OCI-LY1 (cell line): ENCODE results near the gene SHMT2.

Experiments
- H2AFZ ChIP-seq: fragments of 200-600 bp; sonication (generic), shearing (Covaris generic); 2 replicates; pipeline ENCODE4 v1.6.0; 2014; ENCODE audit warnings: antibody characterized with exemption, mild to moderate bottlenecking, low read length
- H3F3A ChIP-seq: fragments of 200-600 bp; sonication (generic), shearing (Covaris generic); 2 replicates; pipeline ENCODE4 v1.6.0; 2014; ENCODE audit warnings: mild to moderate bottlenecking, antibody characterized with exemption, low read length, moderate library complexity; ENCODE audit not compliant: insufficient read depth
- H3K27ac ChIP-seq: fragments of 200-600 bp; sonication (generic); 2 replicates; pipeline ENCODE4 v1.5.1; 2014; ENCODE audit warnings: low read length, mixed run types, mild to moderate bottlenecking, low read depth; ENCODE audit not compliant: poor library complexity, severe bottlenecking
- H3K27me3 ChIP-seq: fragments of 200-600 bp; sonication (generic); 2 replicates; pipeline ENCODE4 v1.6.0; 2014; ENCODE audit warnings: antibody characterized with exemption, mild to moderate bottlenecking, low read length, moderate library complexity; ENCODE audit not compliant: insufficient read depth
- H3K36me3 ChIP-seq: fragments of 200-600 bp; sonication (generic); 2 replicates; pipeline ENCODE4 v1.6.1; 2014; ENCODE audit warnings: mild to moderate bottlenecking, antibody characterized with exemption, low read length, moderate library complexity, mixed read lengths; ENCODE audit not compliant: insufficient read depth
- H3K4me1 ChIP-seq: fragments of 200-600 bp; sonication (generic); 2 replicates; pipeline ENCODE4 v1.5.1; 2014; ENCODE audit warnings: mild to moderate bottlenecking, low read length, moderate library complexity; ENCODE audit not compliant: insufficient read depth, severe bottlenecking
- H3K4me2 ChIP-seq: fragments of 200-600 bp; sonication (generic), shearing (Covaris generic); 2 replicates; pipeline ENCODE4 v1.6.1; 2014; ENCODE audit warnings: low read length
- H3K4me3 ChIP-seq: fragments of 200-600 bp; sonication (generic); 2 replicates; pipeline ENCODE4 v1.5.1; 2014; ENCODE audit warnings: low read length, low read depth, mild to moderate bottlenecking, mixed read lengths; ENCODE audit not compliant: poor library complexity, severe bottlenecking
- H3K79me2 ChIP-seq: fragments of 200-600 bp; shearing (Covaris generic); 2 replicates; pipeline ENCODE4 v1.6.1; 2016; ENCODE audit warnings: mixed run types, low read length, mixed read lengths; ENCODE audit not compliant: insufficient read depth
- H3K9ac ChIP-seq: fragments of 200-600 bp; sonication (generic), shearing (Covaris generic); 2 replicates; pipeline ENCODE4 v1.6.1; 2014; ENCODE audit warnings: mild to moderate bottlenecking, low read length, mixed read lengths
- H3K9me2 ChIP-seq: fragments of 200-600 bp; sonication (generic), shearing (Covaris generic); 2 replicates; pipeline ENCODE4 v1.6.1; 2014; ENCODE audit warnings: low read depth, mild to moderate bottlenecking, low read length, mixed read lengths
- H3K9me3 ChIP-seq: fragments of 200-600 bp; shearing (Covaris generic); 2 replicates; pipeline ENCODE4 v1.6.1; 2014; ENCODE audit warnings: low read length, mixed read lengths
- H4K20me1 ChIP-seq: fragments of 200-600 bp; sonication (generic), shearing (Covaris generic); 2 replicates; pipeline ENCODE4 v1.6.0; 2016; ENCODE audit warnings: mild to moderate bottlenecking, low read length; ENCODE audit not compliant: insufficient read depth
- EZH2 ChIP-seq: fragments of 200-600 bp; sonication (generic), shearing (Covaris generic); IDR thresholded peaks from 2 replicates; pipeline ENCODE4 v1.8.0; 2017; ENCODE audit warnings: borderline replicate concordance, mixed run types, mild to moderate bottlenecking, antibody characterized with exemption, low read length, moderate library complexity, mixed read lengths
- TF ChIP-seq, protein P1 (sequence below): fragments of 200-600 bp; sonication (generic), shearing (Covaris generic); IDR thresholded peaks from 2 replicates; pipeline ENCODE4 v1.5.1; 2017; ENCODE audit warnings: mild to moderate bottlenecking, antibody characterized with exemption, low read length, moderate library complexity, mixed read lengths

SHMT2 gene

DNA sequence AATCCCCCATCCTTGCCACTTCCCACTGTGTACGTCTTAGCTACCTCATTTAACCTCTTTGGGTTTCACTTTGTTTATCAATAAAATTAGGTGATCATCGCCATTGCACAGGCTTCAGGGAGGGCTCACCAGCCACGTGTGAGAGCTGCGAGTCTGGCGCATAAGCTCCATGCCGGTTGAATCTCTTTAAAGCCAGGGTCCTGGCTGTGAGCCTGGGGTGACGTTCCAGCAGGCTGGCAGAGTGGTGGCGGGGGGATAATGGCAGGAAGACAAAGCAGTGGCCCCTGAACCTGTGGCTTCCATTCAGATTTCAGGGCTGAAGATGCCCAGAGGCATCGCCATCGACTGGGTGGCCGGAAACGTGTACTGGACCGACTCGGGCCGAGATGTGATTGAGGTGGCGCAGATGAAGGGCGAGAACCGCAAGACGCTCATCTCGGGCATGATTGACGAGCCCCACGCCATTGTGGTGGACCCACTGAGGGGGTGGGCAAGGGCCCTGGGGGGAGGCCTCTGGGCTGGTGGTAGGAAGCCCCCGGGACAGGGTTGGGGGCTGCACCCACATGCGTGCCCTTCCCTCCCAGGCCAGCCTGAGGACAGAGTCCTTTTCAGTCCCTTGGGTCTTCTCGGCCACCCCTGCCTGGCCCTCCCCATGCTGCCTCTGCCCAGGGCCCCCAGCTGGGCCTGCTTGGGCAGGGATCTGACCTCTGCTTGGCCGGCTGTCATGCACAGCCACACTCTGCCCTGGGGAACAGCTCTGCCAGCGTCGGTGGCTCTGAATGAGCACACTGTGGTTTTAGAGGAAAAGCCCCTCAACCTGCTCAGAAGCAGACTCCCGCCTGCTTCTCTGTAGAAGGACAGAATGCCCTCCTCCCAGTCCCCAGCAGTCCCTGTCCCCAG, 21.5 kb upstream of the SHMT2 start:
- peaks cover 28% of the 10 kb centered on the region for H3K4me1 ChIP-seq
- no peak overlapping the region for H3K27ac ChIP-seq
- H2AFZ ChIP-seq, result no peak overlapping the region
- H3K9me3 ChIP-seq, result no peaks in the 10 kb centered on the region
- H3F3A ChIP-seq, result no peaks in the 10 kb centered on the region
- no peak overlapping the region for H3K9ac ChIP-seq
- H3K4me3 ChIP-seq, result no peak overlapping the region
- H3K4me2 ChIP-seq, result no peak overlapping the region
- TF ChIP-seq, protein P1, sequence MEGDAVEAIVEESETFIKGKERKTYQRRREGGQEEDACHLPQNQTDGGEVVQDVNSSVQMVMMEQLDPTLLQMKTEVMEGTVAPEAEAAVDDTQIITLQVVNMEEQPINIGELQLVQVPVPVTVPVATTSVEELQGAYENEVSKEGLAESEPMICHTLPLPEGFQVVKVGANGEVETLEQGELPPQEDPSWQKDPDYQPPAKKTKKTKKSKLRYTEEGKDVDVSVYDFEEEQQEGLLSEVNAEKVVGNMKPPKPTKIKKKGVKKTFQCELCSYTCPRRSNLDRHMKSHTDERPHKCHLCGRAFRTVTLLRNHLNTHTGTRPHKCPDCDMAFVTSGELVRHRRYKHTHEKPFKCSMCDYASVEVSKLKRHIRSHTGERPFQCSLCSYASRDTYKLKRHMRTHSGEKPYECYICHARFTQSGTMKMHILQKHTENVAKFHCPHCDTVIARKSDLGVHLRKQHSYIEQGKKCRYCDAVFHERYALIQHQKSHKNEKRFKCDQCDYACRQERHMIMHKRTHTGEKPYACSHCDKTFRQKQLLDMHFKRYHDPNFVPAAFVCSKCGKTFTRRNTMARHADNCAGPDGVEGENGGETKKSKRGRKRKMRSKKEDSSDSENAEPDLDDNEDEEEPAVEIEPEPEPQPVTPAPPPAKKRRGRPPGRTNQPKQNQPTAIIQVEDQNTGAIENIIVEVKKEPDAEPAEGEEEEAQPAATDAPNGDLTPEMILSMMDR, result no peak
- TF ChIP-seq EZH2, result no peak
- H3K27me3 ChIP-seq, result peaks cover 16% of the 10 kb centered on the region; the same call in 1 of the 2 replicates
- no peaks in the 10 kb centered on the region for H3K79me2 ChIP-seq
- H3K9me2 ChIP-seq, result no peaks in the 10 kb centered on the region
- H3K36me3 ChIP-seq, result no peaks in the 10 kb centered on the region
- no peaks in the 10 kb centered on the region for H4K20me1 ChIP-seq

GRCh38 chr12:57208631-57209282, 20.8 kb upstream of the SHMT2 start:
- Histone ChIP-seq H3K4me3 (no peak overlapping the region), H3F3A (no peaks in the 10 kb centered on the region), H3K9me3 (no peaks in the 10 kb centered on the region), H3K4me1 (peaks cover 34% of the 10 kb centered on the region), H3K9ac (no peak overlapping the region), H4K20me1 (no peaks in the 10 kb centered on the region), H3K79me2 (no peaks in the 10 kb centered on the region), H3K4me2 (no peak overlapping the region), H2AFZ (no peak overlapping the region), H3K27ac (no peak overlapping the region), H3K27me3 (peaks cover 13% of the 10 kb centered on the region; the same call in 1 of the 2 replicates), H3K36me3 (no peaks in the 10 kb centered on the region), H3K9me2 (no peaks in the 10 kb centered on the region)
- TF ChIP-seq, protein P1, result no peak
- TF ChIP-seq EZH2, result no peak

GRCh38 chr12:57209916-57210315, 19.6 kb upstream of the SHMT2 start:
- no peak overlapping the region for H2AFZ ChIP-seq
- H3F3A ChIP-seq, result no peaks in the 10 kb centered on the region
- no peaks in the 10 kb centered on the region for H3K9me2 ChIP-seq
- H3K36me3 ChIP-seq, result no peaks in the 10 kb centered on the region
- H3K27ac ChIP-seq, result no peak overlapping the region
- H3K4me3 ChIP-seq, result no peak overlapping the region
- peaks cover 46% of the 10 kb centered on the region for H3K4me1 ChIP-seq
- 0 out of 2 replicates have a peak, but pooled peaks cover 8% of the 10 kb centered on the region for H3K27me3 ChIP-seq
- no peak for TF ChIP-seq EZH2
- TF ChIP-seq, protein P1, result no peak
- no peaks in the 10 kb centered on the region for H3K9me3 ChIP-seq
- no peaks in the 10 kb centered on the region for H3K79me2 ChIP-seq
- no peak overlapping the region; the same call in 1 of the 2 replicates for H3K4me2 ChIP-seq
- no peak overlapping the region for H3K9ac ChIP-seq
- no peaks in the 10 kb centered on the region for H4K20me1 ChIP-seq
